ENCODE measurements around the gene PCCA.
"Not testable (repeated sequence)": the region's sequence is repeated elsewhere in the genome, so short reads cannot be mapped to it uniquely, and the experiment has no call there.

The PCCA gene, protein sequence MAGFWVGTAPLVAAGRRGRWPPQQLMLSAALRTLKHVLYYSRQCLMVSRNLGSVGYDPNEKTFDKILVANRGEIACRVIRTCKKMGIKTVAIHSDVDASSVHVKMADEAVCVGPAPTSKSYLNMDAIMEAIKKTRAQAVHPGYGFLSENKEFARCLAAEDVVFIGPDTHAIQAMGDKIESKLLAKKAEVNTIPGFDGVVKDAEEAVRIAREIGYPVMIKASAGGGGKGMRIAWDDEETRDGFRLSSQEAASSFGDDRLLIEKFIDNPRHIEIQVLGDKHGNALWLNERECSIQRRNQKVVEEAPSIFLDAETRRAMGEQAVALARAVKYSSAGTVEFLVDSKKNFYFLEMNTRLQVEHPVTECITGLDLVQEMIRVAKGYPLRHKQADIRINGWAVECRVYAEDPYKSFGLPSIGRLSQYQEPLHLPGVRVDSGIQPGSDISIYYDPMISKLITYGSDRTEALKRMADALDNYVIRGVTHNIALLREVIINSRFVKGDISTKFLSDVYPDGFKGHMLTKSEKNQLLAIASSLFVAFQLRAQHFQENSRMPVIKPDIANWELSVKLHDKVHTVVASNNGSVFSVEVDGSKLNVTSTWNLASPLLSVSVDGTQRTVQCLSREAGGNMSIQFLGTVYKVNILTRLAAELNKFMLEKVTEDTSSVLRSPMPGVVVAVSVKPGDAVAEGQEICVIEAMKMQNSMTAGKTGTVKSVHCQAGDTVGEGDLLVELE

DNA sequence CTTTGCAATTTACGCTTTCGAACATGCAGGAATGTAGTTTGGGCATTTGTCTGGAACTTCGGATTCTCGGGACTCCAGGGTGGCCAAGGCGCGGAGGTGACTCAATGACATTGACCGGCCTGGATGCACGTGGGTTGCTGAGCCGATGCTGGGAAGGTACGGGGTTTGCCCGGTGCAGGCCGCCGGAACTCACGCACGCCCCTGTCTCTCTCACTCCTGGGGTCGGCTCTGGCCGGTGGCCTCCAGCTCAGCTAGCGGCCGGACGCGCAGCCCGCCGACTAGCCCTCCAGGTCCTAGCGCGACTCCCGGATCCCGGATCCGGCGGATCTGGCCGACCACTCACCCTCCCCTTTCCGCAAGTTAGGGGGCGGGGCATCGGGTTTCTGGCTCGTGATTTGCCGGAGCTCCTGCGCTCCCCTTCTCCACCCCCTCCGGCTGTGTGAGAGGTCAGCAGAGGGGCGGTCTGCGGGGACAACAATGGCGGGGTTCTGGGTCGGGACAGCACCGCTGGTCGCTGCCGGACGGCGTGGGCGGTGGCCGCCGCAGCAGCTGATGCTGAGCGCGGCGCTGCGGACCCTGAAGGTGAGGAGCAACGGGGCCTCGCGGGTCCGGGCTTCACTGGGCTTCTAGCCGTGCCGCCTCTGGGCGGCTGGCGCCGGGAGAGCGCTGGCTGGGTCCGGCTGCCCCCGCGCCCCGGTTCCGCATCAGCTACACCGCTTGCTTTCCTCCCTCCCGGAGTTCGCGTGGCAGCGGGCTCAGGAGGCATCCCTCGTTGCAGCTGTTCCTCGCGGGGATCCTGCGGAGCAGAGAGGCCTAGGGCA, at the start of gene PCCA:
Gene PCCA, plus strand, starts transcription at position 450 of the 821 bp plus-strand sequence. Its CDS starts 28 bp downstream, at position 478.
- peak; percentile 67 for DNase-seq

GRCh38 chr13:100039740-100040139, 49.2 kb upstream of the PCCA start:
- DNase-seq, result no peak

GRCh38 chr13:100040196-100040595, 48.7 kb upstream of the PCCA start:
- no peak for DNase-seq

DNA sequence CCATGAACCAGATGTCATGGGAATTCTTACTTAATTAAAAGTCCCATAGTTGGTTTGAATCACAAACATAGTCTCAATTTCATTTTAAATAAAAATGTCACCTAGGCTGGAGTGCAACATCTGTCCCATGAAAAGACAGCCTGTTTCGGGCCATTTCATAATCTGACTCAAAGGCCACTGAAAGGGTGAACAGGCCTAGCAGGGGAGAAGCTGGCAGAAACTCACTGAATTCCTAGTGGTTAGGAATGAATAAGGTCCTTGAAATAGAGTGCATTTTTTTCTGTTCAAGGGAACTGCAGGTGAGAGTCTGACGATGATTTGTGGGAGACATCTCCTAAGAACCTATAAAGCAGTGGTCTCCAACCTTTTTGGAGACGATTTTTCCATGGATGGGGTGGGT, 44.0 kb upstream of the PCCA start:
- DNase-seq, result no peak

DNA sequence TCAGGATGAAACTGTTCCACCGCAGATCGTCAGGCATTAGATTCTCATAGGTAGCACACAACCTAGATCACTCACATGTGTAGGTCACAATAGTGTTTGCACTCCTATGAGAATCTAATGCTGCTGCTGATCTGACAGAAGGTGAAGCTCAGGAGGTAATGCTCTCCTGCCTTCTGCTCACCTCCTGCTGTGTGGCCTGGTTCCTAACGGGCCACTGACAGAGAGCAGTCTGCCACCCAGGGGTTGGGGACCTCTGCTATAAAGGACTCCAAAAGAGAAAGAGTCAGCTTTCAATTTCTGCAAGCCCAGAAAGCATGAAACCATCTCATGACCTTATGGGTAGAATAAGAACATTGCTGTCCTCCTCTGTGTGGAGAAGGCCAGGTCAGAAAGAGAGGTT, 43.5 kb upstream of the PCCA start:
- DNase-seq, result no peak

- DNase-seq, result no peak
Observed at GRCh38 chr13:100051070-100051469, 37.8 kb upstream of the PCCA start.

GRCh38 chr13:100059827-100060226, 29.1 kb upstream of the PCCA start:
- DNase-seq, result no peak

DNA sequence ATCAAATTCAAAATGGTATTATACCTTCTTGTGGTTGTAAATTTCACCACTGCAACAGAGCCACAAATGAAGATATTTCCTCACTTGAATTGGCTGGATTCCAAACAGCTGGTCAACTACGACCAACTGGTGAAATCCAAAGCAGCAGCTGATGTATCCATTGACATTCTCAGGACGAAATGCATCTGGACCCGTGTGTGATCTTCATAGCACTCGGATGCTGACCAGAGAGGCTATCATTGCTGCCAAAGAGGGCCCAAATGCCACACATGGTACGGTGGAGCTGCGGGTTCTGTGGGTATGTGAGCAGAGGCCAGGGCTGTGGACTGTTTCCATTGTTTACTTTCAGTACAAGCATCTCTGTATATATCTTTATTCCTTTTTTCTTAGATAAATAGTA, 25.6 kb upstream of the PCCA start:
- no peak for DNase-seq

- DNase-seq, result no peak
Observed at GRCh38 chr13:100063906-100064305, 25.0 kb upstream of the PCCA start.

GRCh38 chr13:100068133-100068931, 20.6 kb upstream of the PCCA start:
- DNase-seq, result no peak

GRCh38 chr13:100069278-100069677, 19.6 kb upstream of the PCCA start:
- no peak for DNase-seq

- DNase-seq, result no peak
Observed at GRCh38 chr13:100075700-100076587, 12.9 kb upstream of the PCCA start.

- not testable (repeated sequence) for DNase-seq
Observed at GRCh38 chr13:100079003-100079402, 9.9 kb upstream of the PCCA start.

DNA sequence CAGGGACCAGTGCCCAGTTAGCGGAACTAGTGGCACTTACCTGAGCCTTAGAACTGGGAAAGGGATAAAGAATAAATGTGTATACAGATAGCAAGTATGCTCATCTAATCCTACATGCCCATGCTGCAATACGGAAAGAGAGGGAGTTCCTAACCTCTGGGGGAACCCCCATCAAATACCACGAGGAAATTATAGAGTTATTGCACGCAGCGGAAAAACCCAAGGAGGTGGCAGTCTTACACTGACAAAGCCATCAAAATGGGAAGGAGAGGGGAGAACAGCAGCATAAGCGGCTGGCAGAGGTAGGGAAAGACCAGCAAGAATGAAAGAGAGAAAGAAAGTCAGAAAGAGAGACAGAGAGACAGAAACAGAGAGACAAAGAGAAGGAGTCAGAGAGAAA, 5.5 kb upstream of the PCCA start:
- not testable (repeated sequence) for DNase-seq

DNA sequence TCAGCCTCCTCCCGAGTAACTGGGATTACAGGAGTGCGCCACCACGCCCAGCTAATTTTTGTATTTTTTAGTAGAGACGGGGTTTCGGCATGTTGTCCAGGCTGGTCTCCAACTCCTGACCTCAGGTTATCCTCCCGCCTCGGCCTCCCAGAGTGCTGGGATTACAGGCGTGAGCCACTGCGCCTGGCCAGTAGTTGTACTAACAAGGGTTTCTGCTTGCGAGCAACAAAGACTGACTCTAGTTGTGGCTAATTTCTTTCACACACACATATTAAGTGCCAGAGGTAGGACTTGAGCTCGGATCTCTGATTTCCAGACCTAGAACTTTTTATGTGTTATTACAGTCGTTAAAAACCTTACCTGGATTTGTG, 635 bp upstream of the PCCA start:
- no peak for DNase-seq

GRCh38 chr13:100089465-100090032, 656 bp downstream of the PCCA start:
- DNase-seq, result no peak

DNA sequence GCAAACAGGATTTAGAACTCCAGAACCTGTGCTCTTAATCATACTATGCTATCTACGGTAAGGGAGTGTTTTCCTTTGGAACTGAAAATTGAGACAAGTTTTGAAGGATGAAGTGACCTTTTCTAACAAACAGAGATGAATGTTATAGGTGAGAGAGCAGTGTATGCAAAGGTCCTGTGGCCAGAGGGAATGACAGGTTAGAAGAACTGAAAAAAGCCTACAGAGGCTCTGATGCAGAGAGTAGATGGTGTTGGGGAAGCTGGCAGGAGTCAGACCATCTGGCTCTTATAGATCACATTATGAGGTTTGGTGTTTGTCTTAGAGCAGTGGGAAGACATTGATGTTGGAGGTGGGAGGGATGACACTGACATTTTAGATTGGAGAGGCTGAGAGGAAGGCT, 2.0 kb downstream of the PCCA start:
- no peak for DNase-seq

- no peak for DNase-seq
Observed at GRCh38 chr13:100091391-100091790, 2.5 kb downstream of the PCCA start.

GRCh38 chr13:100092273-100092672, 3.4 kb downstream of the PCCA start:
- not testable (repeated sequence) for DNase-seq

DNA sequence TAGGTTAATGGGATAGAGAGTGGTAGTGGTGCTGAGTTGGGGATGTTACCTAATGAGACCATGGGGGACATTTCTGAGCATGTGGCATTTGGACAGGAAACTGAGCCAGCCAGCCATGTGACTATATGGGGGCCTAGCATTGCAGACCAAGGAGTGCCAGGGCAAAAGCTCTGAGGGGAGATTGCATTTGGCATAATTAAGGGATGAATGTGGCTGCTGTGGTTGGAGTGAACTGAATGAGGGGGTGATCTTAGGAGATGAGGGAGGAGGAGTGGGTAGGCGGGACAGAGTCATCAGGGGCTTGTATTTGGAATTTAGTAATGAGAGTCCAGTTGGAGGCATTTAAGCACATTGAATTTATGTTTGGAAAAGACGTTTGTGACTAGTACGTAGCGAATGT, 6.6 kb downstream of the PCCA start:
- DNase-seq, result no peak

GRCh38 chr13:100096526-100096925, 7.6 kb downstream of the PCCA start:
- DNase-seq, result no peak
